Germinal center (tissue), 1 donor: ENCODE data around the gene UNC5A.

Experiments used
- DNase-seq: peaks from one replicate; pipeline ENCODE4 v3.0.0; 2012; ENCODE audit warnings: mixed read lengths, low spot score

The UNC5A gene

DNA sequence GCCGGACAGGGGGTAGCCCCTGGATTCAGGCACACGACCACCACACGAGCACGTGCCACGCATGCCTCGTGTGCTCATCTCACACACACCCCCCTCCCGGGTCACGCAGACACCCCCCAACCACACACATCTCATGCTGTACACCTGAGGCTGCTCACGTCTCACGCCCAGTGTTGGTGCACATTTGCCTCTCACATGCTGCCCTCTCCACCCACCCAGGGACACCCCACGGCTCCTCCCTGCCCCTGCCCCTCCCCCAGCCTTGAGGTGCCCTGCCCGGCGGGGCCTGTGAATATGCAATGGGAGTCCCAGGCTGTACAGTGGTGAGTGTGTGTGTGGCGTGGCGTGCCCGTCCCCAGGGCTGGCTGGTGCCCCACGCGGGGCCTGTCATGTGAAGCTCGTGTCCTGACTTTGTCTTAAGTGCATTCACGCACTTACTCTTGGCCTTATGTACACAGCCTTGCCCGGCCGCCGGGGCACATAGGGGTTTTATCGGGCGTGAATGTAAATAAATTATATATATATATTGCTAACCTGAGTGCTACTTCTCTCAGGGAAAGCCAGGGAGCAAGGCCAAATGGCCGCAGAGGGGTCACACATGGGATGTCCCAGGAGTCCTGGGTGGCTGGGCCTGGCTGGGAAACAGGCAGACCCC is 70.1 kb downstream of the UNC5A start:
- no peak for DNase-seq

DNA sequence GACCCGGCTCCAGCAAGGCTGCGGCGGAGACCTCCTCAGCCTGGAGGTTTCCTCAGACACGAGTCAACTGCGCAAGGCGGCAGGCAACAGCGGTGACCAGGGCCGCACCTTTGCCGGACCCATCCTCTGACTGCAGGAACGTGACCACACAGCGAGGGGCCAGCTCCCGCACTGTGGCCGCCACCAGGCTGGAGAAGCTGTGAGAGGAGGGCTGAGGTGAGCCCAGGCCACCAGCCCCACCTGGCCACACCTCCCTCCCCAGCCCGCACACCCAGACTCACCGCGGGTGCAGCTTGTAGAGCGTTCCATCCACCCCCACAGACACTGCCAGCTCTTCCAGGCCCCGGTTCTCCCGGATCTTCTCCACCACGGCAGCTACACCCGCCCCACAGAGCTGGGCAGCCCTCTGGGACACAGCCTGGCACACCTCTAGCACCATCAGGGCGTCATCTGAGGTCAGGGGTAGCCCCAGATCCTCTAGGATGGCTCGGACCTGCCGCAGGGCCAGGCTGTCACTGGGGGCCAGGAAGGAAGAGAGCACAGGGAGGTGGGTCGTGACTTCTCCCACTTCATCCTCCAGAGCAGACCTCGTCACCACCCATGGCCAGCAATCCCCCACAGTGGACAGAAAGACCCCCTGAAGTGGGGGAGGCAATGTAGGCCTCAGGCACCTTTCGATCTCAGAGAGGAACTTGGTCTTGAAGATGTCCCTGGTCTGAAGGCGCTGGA is 70.8 kb downstream of the UNC5A start:
- no peak for DNase-seq

DNA sequence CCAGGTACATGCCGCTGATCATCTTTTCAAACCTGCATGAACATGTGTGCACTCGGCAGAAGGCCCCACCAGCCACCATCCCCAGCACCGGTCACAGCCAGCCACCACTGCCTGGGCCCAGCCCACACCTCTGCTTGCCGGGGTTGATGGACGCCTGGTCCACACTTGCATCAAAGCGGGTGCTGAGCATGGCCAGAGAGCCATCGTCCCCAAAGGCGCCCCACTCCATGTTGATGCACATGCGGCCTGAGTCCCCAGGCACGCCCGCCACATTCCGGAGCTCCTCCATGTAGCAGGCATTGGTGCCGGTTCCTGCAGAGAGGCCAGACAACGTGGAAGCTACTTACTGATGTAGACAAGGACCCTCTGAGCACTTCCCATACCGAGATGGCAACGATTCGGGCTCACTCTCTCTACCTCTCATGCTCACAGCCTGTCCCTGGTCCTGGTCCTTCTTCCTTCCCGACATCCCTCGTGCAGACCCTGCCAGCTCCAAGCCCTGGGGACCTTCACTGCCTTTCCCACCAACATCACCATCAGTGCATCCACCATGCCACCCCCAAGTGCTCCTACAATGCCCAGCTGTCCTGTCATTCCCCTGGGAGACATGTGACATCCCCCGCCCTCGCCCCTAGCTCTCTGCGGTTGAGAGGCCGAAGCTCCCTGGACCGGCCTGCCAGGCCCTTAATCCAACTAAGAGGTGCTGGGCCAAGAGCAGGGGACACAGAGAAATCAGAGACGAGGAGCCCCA is 71.6 kb downstream of the UNC5A start:
- no peak for DNase-seq

DNA sequence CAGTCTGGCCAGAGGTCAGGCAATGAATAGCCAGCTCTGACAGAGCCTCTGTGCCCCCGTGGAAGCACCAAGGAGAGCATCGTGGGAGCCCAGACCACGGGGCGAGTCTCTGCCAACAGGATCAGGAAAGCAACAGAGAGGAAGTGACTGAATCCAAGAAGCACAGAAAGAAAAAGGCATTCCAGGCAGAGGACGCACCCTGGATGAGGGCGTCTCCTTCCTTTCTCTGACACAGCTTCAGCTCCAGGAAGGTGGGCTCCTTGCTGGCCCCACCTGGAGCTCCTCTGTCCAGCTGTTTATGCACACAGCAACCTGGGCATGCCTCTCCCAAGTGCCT is 72.2 kb downstream of the UNC5A start:
- no peak for DNase-seq

DNA sequence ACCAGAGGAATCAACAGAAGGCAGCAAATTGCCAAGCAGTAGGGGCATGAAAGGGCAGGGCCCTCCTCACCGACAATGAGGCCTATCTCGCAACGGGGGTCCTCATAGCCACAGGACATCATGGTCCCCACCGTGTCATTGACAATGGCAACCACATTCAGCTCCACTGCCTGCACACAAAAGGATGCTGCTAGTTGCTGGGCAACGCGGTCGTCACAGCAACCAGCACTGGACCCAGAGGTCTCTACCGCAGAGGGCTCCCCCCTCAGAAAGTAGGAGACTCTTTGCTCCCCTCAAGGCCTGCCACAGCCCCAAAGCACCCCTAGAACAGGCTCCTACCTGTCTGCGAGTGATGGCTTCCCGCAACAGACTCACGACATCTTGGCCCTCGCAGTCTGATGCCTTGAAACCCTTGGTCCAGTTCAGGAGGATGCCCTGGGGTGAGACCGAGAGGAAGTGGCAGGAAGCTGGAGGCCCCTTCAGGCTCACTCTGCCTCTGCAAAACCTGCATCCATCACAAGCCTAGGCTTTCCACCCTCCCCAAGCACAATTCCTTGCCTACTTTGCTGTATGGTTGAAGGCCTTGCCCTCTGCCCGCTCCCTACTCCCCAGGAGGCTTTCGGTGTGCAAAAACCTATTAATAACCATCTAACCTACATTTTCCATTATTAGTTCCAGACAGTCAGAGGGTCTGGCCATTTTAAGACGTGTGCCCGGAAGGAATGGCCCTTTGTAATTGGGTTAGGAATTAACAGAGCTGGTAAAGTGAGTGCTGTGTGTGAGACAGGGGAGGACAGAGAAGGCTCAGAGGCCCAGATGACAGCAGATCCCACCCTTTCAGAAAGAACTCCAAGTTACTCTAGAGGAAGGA is 73.6 kb downstream of the UNC5A start:
- DNase-seq, result no peak

DNA sequence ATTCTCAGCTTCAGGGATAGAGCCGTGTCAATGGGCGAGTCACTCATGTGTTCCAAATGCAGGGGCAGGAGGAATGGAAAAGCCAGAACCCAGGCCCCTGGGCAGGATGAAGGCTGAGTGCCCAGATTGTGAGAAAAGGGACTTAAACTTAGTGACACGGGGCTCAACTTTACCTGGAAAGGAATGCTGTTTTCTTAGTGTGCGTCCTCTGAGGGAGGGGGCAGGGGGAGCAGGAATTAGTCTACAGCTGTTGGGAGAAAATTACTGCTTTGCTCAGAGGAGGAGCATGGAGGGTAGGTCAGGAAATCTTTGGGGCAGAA is 74.2 kb downstream of the UNC5A start:
- DNase-seq, result no peak

DNA sequence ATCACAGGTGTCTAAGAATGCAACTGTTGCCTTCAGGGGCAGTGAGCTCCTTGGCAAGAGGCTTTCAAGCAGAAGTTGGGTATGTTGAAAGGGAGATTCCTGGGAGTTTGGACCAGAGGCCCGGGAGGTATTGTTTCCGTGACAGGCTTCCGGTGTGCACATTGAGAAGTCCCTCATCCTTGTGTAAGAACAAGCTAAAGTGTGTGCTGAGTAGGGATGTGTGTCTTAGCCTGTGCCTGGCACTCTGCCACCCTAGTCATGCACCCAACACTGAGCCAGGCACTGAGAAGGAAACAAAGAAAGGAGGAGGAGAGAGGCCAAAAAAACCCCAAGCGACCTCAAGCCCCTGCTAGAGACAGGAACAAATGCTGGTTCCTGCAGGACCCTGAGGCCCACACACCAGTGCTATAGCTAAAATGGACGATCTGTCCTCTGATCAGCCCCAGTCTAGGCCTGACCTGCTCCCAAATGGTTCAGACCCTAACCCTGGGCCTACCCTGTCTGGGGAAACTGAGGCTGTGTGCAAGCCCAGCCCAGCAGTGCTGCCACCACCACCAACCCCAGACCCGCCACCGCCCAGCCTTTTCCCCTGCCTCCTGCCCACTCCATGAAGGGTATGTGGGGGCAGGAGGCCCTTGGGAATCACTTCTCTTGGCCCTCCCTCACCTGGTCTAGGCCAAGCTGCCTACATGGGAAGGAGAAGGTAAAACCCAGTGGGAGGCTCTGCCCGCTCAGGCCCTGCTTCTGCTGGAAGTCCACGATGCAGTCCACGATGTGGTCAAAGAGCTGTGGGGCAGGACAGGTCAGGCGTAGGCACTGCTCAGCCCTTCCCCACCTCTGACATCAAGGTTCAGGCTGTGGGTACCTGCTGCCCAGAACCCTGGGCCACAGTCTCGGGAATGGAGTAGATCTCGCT is 76.2 kb downstream of the UNC5A start:
- DNase-seq, result no peak

DNA sequence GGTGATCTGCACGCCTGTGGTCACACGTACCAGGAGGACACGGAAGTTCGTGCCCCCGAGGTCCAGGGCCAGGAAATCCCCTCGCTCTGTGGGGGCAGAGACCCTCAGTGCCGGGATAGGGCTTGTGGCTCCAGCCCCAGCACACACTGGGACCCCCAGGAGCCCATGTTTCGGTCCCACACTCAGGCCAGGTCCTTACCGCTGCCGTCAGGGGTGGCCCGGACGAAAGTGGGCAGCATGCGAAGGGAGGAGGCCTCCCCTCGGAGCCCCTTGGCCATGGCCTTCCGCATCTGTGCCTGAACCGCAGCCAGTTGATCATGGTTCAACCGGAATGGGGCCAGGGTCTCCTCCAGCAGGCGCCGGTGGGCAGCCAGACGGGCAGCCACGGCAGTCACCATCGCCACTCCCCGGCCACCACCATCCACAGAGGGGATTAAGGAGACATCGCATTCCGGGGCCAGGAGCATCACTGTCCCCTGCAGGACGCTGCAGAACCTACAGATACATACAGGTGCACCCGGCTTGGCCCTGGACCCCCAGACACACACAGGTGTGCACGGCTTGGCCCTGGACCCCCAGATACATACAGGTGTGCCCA is 77.0 kb downstream of the UNC5A start:
- no peak for DNase-seq

DNA sequence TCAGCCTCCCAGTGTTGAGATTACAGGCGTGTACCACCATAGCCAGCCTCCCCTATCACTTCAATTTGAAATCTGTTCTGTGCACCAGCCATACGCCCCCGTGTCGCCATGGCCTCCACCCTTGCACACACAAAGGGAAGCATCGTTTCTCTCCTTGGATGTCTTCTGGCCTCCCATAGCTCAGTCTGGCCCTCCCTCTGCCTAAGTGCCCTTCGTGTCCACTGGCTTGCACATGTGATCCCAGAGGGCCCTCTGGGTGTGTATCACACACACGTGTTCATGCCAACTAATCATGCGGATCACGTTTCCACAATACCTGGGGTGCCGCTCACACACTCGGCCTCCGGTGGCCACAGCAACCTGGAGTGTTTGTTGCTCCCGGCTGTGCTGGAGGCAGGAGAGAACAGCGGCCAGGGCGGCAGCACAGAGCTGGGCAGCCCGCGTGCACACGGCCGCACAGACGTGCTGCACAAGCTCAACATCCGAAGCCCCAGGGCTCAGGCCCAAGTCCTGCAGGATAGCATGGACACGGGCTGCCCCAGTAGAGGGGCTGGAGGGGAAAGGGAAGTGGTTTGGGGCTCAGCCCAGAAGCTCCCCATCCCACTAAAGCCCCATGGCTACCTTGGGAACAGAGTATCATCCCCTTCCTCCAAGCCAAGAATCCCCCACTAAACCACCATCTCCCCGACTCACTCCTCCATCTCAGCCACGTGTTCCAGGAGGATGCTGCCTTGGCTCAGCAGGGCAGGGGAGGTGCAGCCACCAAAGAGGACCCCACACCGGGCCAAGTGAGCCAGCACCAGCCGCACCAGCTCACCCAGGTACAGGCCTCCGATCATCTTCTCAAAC is 77.9 kb downstream of the UNC5A start:
- DNase-seq, result no peak

DNA sequence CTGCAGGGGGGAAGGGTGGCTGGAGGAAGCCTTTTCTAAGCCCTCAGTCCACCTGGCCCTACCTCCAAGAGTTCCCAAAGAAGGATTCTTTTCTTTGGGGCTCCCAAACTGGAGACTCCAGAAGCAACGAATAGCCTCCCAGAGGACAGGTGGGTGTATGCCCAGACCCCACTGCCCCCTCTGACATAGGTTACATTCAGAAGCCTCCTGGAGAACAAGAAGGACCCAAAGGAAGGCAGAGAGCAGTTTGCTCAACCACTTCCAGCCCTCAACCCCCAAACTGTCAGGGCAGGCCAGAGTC is 78.5 kb downstream of the UNC5A start:
- no peak for DNase-seq

DNA sequence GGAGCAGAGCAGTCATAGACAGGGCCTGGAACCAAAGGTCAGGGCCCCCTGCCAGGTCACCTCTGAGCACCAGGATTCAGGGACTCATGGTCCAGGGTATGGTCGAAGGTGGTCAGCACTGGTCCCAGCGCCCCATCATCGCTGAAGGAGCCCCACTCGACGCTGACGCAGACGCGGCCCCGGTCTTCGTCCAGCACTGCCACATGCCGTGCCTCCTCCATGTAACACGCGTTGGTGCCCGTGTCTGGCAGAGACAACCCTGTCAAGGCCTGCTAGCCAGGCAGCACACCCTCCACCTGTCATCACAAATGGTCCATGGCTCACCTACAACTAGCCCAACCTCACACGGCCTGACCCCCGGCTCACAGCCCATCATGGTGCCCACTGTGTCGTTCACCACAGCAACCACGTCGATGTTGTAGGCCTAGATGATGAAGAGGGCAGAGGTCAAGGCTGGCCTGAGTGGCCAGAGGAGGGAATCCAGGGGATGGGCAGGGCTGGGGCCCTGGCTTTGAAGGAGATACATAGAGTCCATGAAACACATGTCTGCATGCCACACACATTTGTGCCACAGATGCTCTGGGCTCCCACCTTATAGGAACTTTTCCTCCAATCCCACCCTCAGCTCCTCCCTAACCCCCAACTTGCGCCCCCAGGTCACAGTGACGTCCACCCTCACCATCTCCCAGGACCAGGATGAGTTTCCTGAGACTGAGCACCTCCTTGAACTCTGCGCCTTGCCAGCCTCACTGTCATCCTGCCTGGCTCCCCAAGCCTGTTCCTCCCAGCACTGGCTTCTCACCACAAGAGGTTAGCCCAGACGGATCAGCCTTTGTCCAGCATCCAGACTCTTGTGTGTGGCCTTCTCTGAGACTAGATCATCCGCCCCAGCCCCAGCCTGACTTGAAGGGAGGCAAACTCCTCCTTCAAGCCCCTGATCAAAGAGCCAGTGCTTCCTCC is 79.2 kb downstream of the UNC5A start:
- DNase-seq, result no peak

DNA sequence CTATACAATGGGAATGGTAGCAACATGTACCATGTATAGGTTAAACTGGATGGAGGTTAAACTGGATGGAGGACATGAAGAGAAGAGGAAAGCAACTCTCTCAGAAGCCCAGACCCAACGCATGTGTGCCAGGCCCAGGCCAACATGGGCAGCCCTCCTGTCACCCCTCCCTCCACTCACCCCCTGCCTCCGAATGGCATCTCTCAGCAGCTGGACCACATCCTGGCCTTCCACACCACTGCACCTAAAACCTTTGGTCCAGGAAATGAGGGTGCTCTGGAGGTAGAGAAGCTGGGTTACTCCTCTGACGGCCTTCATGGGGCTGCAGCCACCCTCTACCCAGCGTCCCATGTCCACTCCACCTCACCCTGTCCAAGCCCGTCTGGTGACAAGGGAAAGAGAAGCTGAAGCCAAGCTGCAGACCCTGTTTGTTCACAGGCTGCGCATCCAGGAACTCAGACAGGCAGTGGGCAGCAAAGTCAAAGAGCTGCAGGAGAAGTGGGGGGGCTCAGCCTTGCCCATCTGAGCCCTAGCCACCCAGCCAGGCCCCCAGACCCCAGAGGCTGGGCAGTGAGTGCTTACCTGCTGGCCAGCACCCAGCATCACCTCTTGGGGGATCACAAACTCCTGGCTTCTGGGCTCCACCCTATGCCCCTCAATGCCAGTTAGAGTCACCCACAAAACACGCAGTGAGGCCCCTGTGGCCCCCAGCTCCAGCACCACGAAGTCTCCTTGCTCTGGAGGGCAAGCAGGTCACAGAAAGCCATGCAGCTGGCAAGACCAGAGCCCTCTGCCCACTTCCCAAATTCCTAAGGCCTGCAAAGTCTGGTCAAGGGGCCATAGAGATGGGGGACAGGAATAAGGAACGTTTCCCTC is 80.3 kb downstream of the UNC5A start:
- DNase-seq, result no peak

DNA sequence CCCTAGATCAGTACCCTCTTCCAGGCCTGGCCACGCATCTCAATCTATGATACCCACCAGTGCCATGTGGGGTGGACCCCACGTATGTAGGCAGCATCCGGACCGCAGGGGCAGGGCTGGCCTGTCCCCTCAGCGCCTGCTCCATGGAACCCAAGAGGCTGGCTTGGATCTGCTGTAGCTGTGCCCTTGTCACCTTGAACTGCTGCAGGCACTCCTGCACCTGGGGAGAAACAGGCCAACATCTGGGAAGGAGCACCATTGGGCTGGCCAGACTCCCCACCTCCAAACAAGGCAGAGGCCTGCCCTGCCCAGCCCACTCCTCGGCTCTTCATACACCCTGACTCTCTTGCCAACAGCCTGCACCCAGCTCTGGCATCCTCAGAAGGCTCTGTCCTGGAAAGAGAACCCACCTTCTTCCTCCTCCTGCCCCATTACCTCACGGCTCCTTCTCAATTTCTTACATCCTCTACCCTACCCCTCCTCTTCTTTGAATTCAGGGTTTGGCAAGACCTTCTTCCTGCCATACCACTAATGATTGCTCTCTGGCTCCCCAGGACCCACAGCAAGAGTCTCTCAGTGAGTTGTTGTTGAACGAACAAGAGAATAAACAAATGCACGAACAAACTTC is 81.1 kb downstream of the UNC5A start:
- DNase-seq, result no peak

DNA sequence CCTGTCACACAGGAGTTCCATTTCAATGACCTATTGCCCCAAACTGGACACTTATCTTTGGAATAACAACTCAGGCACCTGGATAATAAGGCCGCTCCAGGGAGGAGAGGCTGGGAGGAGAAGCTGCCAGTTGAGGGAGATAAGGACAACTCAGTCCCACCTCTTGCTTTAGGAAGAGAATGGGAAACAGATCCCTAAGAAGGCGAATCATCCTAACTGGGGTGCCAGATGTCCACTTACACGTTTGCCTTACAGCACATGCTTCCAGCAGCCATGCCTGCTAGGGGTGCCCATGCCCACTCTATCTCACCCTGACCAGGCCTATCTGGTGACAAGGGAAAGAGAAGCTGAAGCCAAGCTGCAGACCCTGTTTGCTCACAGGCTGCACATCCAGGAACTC is 82.3 kb downstream of the UNC5A start:
- DNase-seq, result no peak

DNA sequence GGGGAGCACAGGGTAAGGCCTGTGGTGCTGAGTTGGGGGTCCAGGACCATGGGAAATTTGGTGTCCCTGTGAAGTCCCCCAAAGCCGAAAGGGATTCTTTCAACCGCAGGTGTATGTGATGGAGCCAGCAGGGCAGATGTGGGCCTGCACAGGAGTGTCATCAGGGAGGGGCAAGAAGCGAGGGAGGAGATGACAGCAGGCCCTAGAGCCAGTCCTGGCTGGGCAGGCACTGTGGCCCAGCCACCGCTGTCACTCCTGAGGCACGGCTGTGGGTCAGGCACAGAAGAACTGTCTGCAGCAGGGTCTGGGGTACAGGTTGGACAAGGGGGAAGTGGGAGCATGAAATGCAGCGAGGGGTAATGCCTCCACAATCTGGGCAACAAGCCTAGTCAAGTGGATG is 83.9 kb downstream of the UNC5A start:
- DNase-seq, result no peak

DNA sequence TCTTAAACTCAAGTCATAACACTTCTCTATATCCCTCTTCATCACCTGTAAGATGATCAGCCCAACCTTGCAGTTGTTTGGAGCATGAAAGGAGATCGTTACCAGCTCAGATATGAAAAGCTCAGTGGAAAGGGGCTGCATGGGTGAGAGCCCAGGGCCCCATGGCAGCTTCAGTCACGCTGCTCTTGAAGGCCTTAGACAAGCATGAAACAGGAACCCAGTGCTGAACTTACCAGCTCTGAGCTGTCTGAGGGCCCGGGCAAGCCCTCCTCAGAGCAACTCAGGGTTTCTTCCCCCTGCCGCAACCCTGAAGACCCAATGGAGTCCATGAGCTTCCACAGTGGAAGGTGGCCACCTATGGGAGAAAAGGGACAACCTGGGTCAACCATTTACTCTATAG is 85.5 kb downstream of the UNC5A start:
- no peak for DNase-seq

DNA sequence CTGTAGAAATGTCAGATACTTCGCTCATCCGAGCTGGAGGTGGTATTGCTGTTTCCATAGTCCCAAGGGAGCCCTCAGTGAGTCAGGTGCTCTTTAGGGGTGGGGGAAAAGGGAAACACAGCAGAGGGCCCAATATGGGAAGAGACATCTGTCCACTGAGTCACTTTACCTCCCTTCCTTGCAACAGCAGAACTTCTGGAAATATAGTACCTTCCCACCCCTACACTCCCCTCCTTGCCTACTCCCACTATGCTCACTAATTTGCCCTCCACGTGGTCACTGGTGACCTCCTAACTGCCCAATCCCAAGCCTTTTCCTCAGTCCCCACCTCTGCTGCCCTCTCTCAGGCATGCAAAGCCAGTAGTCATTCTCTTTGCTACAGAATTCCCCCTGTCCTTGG is 86.9 kb downstream of the UNC5A start:
- no peak for DNase-seq
